CD4-positive, alpha-beta memory T cell (primary cell): ENCODE measurements around the gene SLC22A1. TPM values are rescaled to one million over a fixed set of nuclear protein-coding genes. Genes with fewer than 3 reads are reported as not detected.
"Not testable (repeated sequence)": the region's sequence is repeated elsewhere in the genome, so short reads cannot be mapped to it uniquely, and the experiment has no call there.

Experiments
- CTCF ChIA-PET: fragments of 350-600 bp; sonication (Branson Sonifier 250); formaldehyde crosslinking; loops from one replicate; lab custom pipeline; 2021; ENCODE audit warnings: inconsistent platforms; ENCODE audit not compliant: partially characterized antibody; lab: Charles Lee
- POLR2A ChIA-PET: fragments of 350-600 bp; sonication (Branson Sonifier 250); formaldehyde crosslinking; loops from one replicate; lab custom pipeline; 2021; ENCODE audit not compliant: partially characterized antibody; lab: Charles Lee
- DNase-seq, 5 donors: peaks; one replicate each; pipeline versions ENCODE4 v3.0.0 to v3.0.0-alpha.2; 2020 to 2022; ENCODE audit warnings: mixed read lengths in 1 of 5
- H3K27ac ChIP-seq: one replicate; pipeline ENCODE4 v1.7.0; 2013; ENCODE audit warnings: low read depth, low read length
- H3K27me3 ChIP-seq: 2 replicates; pipeline ENCODE4 v1.7.0; 2013; ENCODE audit warnings: mild to moderate bottlenecking, low read length, moderate library complexity; ENCODE audit not compliant: insufficient read depth
- H3K36me3 ChIP-seq: 2 replicates; pipeline ENCODE4 v1.7.0; 2013; ENCODE audit warnings: mild to moderate bottlenecking, low read length, moderate library complexity; ENCODE audit not compliant: insufficient read depth
- H3K4me1 ChIP-seq: 2 replicates; pipeline ENCODE4 v1.7.0; 2013; ENCODE audit warnings: mild to moderate bottlenecking, low read length, moderate library complexity; ENCODE audit not compliant: insufficient read depth
- H3K4me3 ChIP-seq, 2 donors: one replicate each; pipeline ENCODE4 v1.7.0; 2013; ENCODE audit warnings: low read length in 2 of 2, mild to moderate bottlenecking in 1 of 2
- H3K9me3 ChIP-seq, 2 donors: one replicate each; pipeline ENCODE4 v1.7.0; 2013; ENCODE audit warnings: low read length in 2 of 2, control low read depth in 1 of 2; ENCODE audit not compliant: control insufficient read depth in 1 of 2
- H3K27ac Mint-ChIP-seq, 7 donors: one replicate each; pipeline ENCODE4 v1.8.0; 2020 to 2021; ENCODE audit warnings: mixed read lengths in 7 of 7, mild to moderate bottlenecking in 6 of 7, inconsistent platforms in 3 of 7, moderate library complexity in 3 of 7
- H3K27me3 Mint-ChIP-seq, 2 donors: one replicate each; pipeline ENCODE4 v1.8.0; 2020 to 2021; ENCODE audit warnings: mixed read lengths in 2 of 2
- H3K36me3 Mint-ChIP-seq, 2 donors: one replicate each; pipeline ENCODE4 v1.8.0; 2020 to 2021; ENCODE audit warnings: mixed read lengths in 2 of 2, inconsistent platforms in 1 of 2, mild to moderate bottlenecking in 1 of 2
- H3K4me1 Mint-ChIP-seq, 4 donors: one replicate each; pipeline ENCODE4 v1.8.0; 2020 to 2021; ENCODE audit warnings: mixed read lengths in 4 of 4, mild to moderate bottlenecking in 1 of 4
- H3K4me3 Mint-ChIP-seq, 8 donors: one replicate each; pipeline ENCODE4 v1.8.0; 2020 to 2021; ENCODE audit warnings: mixed read lengths in 8 of 8, mild to moderate bottlenecking in 7 of 8, moderate library complexity in 6 of 8, inconsistent platforms in 3 of 8
- H3K9me3 Mint-ChIP-seq, 8 donors: one replicate each; pipeline ENCODE4 v1.8.0; 2020 to 2021; ENCODE audit warnings: mixed read lengths in 8 of 8, mild to moderate bottlenecking in 5 of 8, inconsistent platforms in 3 of 8, moderate library complexity in 1 of 8
- intact Hi-C: fragments of 100-400 bp; cut with micrococcal nuclease; formaldehyde crosslinking; loops from one replicate; pipeline ENCODE4 v1.15.1; 2023
- polyA plus RNA-seq, 2 donors: library from polyadenylated mRNA; unstranded; fragments of 300-500 nt; fragmentation: Illumina TruSeq; gene quantifications; one replicate each; pipeline ENCODE4 v1.2.3, GENCODE V29; 2021
- total RNA-seq, 2 experiments: library from RNA; stranded (reverse); gene quantifications; one replicate each; pipeline ENCODE4 v1.2.3, GENCODE V29; 2021

The SLC22A1 gene
- total and polyA plus RNA-seq, 4 experiments from 2014 or later: 0.11 to 1.00 (median 0.93) TPM; not detected in 1

DNA sequence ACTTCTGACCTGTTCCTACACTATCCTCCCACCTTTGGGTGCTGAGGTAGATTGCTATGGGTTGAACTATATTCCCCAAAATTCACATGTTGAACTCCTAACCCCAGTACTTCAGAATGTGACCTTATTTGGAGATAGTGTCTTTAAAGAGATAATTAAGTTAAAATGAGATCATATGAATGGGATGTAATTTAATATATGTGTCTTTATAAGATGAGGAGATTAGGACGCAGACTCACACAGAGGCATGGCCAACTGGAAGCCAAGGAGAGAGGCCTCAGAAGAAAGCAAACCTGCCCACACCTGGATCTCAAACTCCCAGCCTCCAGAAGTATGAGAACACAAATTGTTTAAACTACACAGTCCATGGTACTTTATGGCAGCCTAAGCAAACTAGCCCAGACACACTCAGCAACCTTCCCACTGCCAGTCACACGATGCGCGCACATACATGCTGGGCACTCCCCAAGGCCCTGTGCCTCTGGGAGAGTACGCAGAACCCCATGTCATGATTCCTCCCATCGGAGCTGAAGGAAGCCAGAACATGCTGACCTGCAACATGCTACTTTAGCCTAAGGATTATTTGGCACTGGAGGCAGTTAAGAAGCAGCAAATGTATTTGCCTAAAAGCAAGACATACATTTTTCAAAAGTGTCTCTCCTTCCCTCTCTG lies 8.9 kb upstream of the SLC22A1 start:
- no peak overlapping the region for H3K27ac ChIP-seq
- H3K4me3 ChIP-seq: no peak overlapping the region
- CTCF ChIA-PET: no interaction called here
- peak overlapping the region in 1 of 7 donors; percentile 66 for H3K27ac Mint-ChIP-seq
- DNase-seq: no peak
- peaks cover 27 to 34% of the 10 kb centered on the region in 2 donors for H3K36me3 Mint-ChIP-seq
- no peaks in the 10 kb centered on the region for H3K27me3 Mint-ChIP-seq
- POLR2A ChIA-PET: no interaction called here
- H3K4me1 ChIP-seq: no peaks in the 10 kb centered on the region
- no peaks in the 10 kb centered on the region for H3K27me3 ChIP-seq
- intact Hi-C loops: no loop called here
- peaks cover 5 to 11% (median 7%) of the 10 kb centered on the region in 4 donors for H3K4me1 Mint-ChIP-seq
- no peak overlapping the region for H3K4me3 Mint-ChIP-seq
- H3K9me3 ChIP-seq: no peaks in the 10 kb centered on the region
- H3K36me3 ChIP-seq: no peaks in the 10 kb centered on the region
- peaks cover 0 to 4% (median 0%) of the 10 kb centered on the region in 8 donors for H3K9me3 Mint-ChIP-seq

DNA sequence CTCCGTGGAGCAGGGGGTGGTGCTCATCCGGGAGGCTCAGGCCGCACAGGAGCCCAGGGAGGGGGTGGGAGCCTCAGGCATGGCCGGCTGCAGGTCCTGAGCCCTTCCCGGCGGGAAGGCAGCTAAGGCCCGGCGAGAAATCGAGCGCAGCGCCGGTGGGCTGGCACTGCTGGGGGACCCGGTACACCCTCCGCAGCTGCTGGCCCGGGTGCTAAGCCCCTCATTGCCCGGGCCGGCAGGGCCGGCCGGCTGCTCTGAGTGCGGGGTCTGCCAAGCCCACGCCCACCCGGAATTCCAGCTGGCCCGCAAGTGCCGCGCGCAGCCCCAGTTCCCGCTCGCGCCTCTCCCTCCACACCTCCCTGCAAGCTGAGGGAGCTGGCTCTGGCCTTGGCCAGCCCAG lies 7.1 kb upstream of the SLC22A1 start:
- H3K27me3 ChIP-seq, H3K9me3 Mint-ChIP-seq, DNase-seq, H3K4me1 ChIP-seq, H3K4me3 ChIP-seq, H3K9me3 ChIP-seq, H3K4me1 Mint-ChIP-seq, H3K27ac Mint-ChIP-seq, POLR2A ChIA-PET, intact Hi-C loops, H3K27me3 Mint-ChIP-seq, CTCF ChIA-PET, H3K36me3 ChIP-seq, H3K27ac ChIP-seq, H3K4me3 Mint-ChIP-seq: not testable (repeated sequence)
- peaks cover 22 to 35% of the 10 kb centered on the region in 2 donors for H3K36me3 Mint-ChIP-seq

DNA sequence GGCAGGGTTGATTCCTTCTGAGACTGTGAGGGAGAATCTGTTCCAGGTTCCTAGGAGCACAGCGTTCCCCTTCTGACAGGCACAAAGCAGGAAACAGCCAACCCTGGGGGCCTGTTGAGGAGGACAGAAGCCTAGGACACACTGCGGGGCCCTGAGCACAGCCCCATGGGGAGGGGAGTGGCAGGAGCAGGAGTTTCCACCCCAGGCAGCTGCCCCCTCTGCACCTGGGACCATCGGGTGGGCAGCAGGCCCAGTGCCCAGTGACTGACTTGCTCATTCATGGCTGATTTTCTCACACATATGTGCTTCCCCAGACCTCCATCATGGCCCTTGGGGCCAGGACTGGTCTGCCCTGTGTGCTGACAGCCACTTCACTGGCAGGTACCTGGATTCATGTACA lies 6.2 kb upstream of the SLC22A1 start:
- Histone ChIP-seq H3K9me3 (no peaks in the 10 kb centered on the region), H3K36me3 (no peaks in the 10 kb centered on the region), H3K27me3 (no peaks in the 10 kb centered on the region), H3K4me1 (no peaks in the 10 kb centered on the region), H3K27ac (no peak overlapping the region), H3K4me3 (no peak overlapping the region)
- ChIA-PET CTCF (no interaction called here), POLR2A (no interaction called here)
- peaks cover 0 to 2% (median 0%) of the 10 kb centered on the region in 8 donors for H3K9me3 Mint-ChIP-seq
- H3K36me3 Mint-ChIP-seq: peaks cover 22 to 35% of the 10 kb centered on the region in 2 donors
- H3K4me1 Mint-ChIP-seq: peaks cover 0 to 3% (median 0%) of the 10 kb centered on the region in 4 donors
- H3K27ac Mint-ChIP-seq: no peak overlapping the region
- no peak overlapping the region for H3K4me3 Mint-ChIP-seq
- H3K27me3 Mint-ChIP-seq: no peaks in the 10 kb centered on the region
- intact Hi-C loops: no loop called here
- DNase-seq: no peak

DNA sequence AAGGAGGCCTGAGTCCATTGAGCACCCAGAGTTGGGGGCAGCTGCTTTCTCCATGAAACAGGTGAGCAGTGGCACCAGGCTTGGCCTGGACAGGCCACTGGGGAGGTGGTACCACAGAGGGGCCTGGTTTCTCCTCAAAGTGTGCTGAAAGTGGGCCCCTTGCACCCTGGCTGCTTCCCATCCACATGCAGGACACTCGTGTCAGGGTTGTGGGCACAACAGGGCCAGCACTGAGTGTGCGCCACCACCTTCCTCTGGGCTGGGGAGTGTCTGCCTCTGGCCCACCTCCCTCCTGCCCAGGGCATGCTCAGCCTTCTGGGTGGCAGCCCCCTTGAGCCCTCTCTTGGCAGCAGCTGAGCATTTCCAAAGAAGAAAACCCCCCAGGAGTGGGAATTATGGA lies 5.2 kb upstream of the SLC22A1 start:
- no peaks in the 10 kb centered on the region for H3K36me3 ChIP-seq
- intact Hi-C loops: no loop called here
- H3K4me1 ChIP-seq: no peaks in the 10 kb centered on the region
- CTCF ChIA-PET: interaction anchor here (1.1 kb wide), 1 partner anchor 339 kb away, joined by 3 read pairs; no protein-coding TSS in a partner anchor
- no peaks in the 10 kb centered on the region for H3K27me3 ChIP-seq
- peaks cover 0 to 2% (median 0%) of the 10 kb centered on the region in 8 donors for H3K9me3 Mint-ChIP-seq
- no peak overlapping the region for H3K4me3 Mint-ChIP-seq
- no peak for DNase-seq
- H3K27me3 Mint-ChIP-seq: no peaks in the 10 kb centered on the region
- no peak overlapping the region for H3K27ac Mint-ChIP-seq
- H3K27ac ChIP-seq: no peak overlapping the region
- POLR2A ChIA-PET: no interaction called here
- no peak overlapping the region for H3K4me3 ChIP-seq
- peaks cover 17 to 40% of the 10 kb centered on the region in 2 donors for H3K36me3 Mint-ChIP-seq
- H3K4me1 Mint-ChIP-seq: no peaks in the 10 kb centered on the region
- H3K9me3 ChIP-seq: no peaks in the 10 kb centered on the region

DNA sequence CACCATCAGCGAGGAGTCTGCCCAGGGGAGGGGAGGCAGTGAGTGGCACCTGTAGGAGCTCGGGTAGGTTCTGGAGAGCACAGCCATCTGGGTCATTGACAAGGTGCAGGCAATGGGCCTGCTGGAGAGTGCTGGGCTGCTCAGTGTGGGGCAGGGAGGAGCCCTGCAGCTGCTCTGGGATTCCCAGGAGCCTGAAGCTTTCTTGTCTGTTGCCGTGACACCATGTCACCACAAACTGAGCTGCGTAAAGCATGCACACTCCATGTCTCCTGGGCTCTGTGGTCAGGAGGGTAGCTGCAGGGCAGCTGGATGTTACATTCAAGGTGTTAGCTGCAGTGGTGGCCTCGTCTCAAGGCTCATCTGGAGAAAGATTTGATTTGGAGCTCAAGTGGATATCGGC lies 4.5 kb upstream of the SLC22A1 start:
- Mint-ChIP-seq H3K36me3 (peaks cover 17 to 39% of the 10 kb centered on the region in 2 donors), H3K4me1 (no peaks in the 10 kb centered on the region), H3K27ac (no peak overlapping the region), H3K9me3 (peaks cover 0 to 2% (median 0%) of the 10 kb centered on the region in 8 donors), H3K27me3 (no peaks in the 10 kb centered on the region), H3K4me3 (no peak overlapping the region)
- H3K27me3 ChIP-seq: no peaks in the 10 kb centered on the region
- no peak overlapping the region for H3K27ac ChIP-seq
- no peak overlapping the region for H3K4me3 ChIP-seq
- CTCF ChIA-PET: interaction anchor here (1.1 kb wide), 1 partner anchor 338 kb away, joined by 3 read pairs; no protein-coding TSS in a partner anchor
- intact Hi-C loops: no loop called here
- H3K4me1 ChIP-seq: no peaks in the 10 kb centered on the region
- POLR2A ChIA-PET: no interaction called here
- no peaks in the 10 kb centered on the region for H3K36me3 ChIP-seq
- H3K9me3 ChIP-seq: no peaks in the 10 kb centered on the region
- DNase-seq: no peak

DNA sequence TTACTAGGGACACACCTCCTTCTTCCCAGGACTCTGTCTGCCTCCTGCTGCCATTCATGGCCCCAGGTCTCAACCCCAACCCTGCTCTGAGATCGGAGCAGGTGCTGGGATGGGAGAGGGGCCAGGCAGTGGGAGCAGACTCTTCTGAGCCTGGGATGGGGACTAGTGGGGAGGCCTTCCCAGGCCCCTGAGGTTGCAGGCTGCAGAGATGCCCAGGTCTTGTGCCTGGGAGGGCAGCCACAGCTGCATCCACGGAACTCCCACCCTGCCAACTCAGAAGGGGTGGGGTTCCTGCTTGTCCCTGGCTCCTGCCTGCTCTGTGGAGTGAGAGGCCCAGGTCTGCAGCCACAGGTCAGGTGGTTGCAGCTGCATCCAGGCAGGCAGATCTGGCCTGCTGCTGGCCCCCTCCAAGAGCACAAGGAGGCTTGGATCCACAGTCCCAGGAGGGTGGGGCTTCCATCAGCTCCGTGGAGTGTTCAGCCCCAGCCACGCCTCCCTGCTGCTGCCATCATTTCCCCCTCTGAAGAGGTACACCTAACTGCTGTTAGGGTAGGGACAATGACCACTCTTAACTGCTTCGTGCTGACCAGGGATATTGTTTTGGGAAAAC lies 2.9 kb upstream of the SLC22A1 start:
- H3K27ac Mint-ChIP-seq: no peak overlapping the region
- Histone ChIP-seq H3K9me3 (no peaks in the 10 kb centered on the region), H3K4me1 (no peaks in the 10 kb centered on the region), H3K27me3 (no peaks in the 10 kb centered on the region), H3K27ac (no peak overlapping the region), H3K4me3 (no peak overlapping the region), H3K36me3 (no peaks in the 10 kb centered on the region)
- CTCF ChIA-PET: no interaction called here
- intact Hi-C loops: no loop called here
- peaks cover 0 to 2% (median 0%) of the 10 kb centered on the region in 8 donors for H3K9me3 Mint-ChIP-seq
- no peak for DNase-seq
- H3K27me3 Mint-ChIP-seq: no peaks in the 10 kb centered on the region
- H3K36me3 Mint-ChIP-seq: peaks cover 9 to 30% of the 10 kb centered on the region in 2 donors
- POLR2A ChIA-PET: no interaction called here
- H3K4me3 Mint-ChIP-seq: no peak overlapping the region
- no peaks in the 10 kb centered on the region for H3K4me1 Mint-ChIP-seq

DNA sequence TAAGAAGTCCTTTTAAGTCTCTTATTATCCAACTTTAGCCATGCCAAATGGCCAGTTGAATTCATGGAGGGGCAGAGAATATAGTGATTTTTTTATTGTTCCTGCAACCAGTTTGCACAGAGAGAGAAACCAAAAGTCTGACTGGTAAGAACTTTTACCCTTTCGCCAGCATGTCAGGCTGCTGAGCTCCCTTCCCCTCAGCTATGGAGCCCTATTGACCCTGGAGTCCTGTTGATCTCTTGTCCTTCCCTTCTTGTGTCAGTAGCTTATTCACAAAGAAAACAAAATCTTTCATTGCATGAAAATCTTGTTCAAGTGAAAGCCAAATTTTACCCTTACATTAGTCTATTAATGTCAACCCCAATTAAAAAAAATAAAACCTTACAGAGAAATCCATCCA lies 1.5 kb upstream of the SLC22A1 start:
- intact Hi-C loops: no loop called here
- H3K27me3 ChIP-seq: no peaks in the 10 kb centered on the region
- no peaks in the 10 kb centered on the region for H3K4me1 ChIP-seq
- no peak for DNase-seq
- Mint-ChIP-seq H3K27ac (peak overlapping the region in 1 of 7 donors; percentile 38), H3K9me3 (peaks cover 0 to 2% (median 0%) of the 10 kb centered on the region in 8 donors), H3K36me3 (peaks cover 6 to 28% of the 10 kb centered on the region in 2 donors), H3K4me3 (no peak overlapping the region), H3K27me3 (no peaks in the 10 kb centered on the region), H3K4me1 (no peaks in the 10 kb centered on the region)
- no peaks in the 10 kb centered on the region for H3K9me3 ChIP-seq
- ChIA-PET CTCF (no interaction called here), POLR2A (no interaction called here)
- H3K27ac ChIP-seq: no peak overlapping the region
- H3K4me3 ChIP-seq: no peak overlapping the region
- H3K36me3 ChIP-seq: no peaks in the 10 kb centered on the region
